Activated naive CD8-positive, alpha-beta T cell treated with anti-CD3 and anti-CD28 coated beads, Interleukin-2, amount 10 ng/mL, durations not matched to agents 7 days and 5 days (primary cell): Measurements from ENCODE around the gene SFXN4. TPM values are rescaled to one million over a fixed set of nuclear protein-coding genes. Genes with fewer than 3 reads are reported as not detected.
"Not testable (repeated sequence)": the region's sequence is repeated elsewhere in the genome, so short reads cannot be mapped to it uniquely, and the experiment has no call there.

ENCODE experiments used
- ATAC-seq: fragments of 150-1000 bp; cut with Tn5 transposase; one replicate; pipeline ENCODE4 v1.10.0; 2021; ENCODE audit warnings: low read depth, moderate library complexity
- POLR2A ChIA-PET: fragments of 350-600 bp; sonication (Branson Sonifier 250); formaldehyde crosslinking; loops from one replicate; lab custom pipeline; 2021; ENCODE audit warnings: antibody characterized with exemption; lab: Charles Lee
- DNase-seq: peaks from one replicate; pipeline ENCODE4 v3.0.0; 2021
- H3K27ac Mint-ChIP-seq: one replicate; pipeline ENCODE4 v1.8.0; 2022; ENCODE audit warnings: mild to moderate bottlenecking, mixed read lengths
- H3K27me3 Mint-ChIP-seq: one replicate; pipeline ENCODE4 v1.8.0; 2022; ENCODE audit warnings: mild to moderate bottlenecking, moderate library complexity, mixed read lengths
- H3K36me3 Mint-ChIP-seq: one replicate; pipeline ENCODE4 v1.8.0; 2021; ENCODE audit warnings: mild to moderate bottlenecking, mixed read lengths
- H3K4me1 Mint-ChIP-seq: one replicate; pipeline ENCODE4 v1.8.0; 2021; ENCODE audit warnings: mixed read lengths
- H3K4me3 Mint-ChIP-seq: one replicate; pipeline ENCODE4 v1.8.0; 2022; ENCODE audit warnings: mild to moderate bottlenecking, moderate library complexity, mixed read lengths
- H3K9me3 Mint-ChIP-seq: one replicate; pipeline ENCODE4 v1.8.0; 2021; ENCODE audit warnings: mixed read lengths
- total RNA-seq, 2 experiments: library from RNA; stranded (reverse); gene quantifications; one replicate each; pipeline ENCODE4 v1.2.3, GENCODE V29; 2021

The SFXN4 gene
- total RNA-seq, 2 experiments from 2014 or later = 23.2 to 24.1 TPM

DNA sequence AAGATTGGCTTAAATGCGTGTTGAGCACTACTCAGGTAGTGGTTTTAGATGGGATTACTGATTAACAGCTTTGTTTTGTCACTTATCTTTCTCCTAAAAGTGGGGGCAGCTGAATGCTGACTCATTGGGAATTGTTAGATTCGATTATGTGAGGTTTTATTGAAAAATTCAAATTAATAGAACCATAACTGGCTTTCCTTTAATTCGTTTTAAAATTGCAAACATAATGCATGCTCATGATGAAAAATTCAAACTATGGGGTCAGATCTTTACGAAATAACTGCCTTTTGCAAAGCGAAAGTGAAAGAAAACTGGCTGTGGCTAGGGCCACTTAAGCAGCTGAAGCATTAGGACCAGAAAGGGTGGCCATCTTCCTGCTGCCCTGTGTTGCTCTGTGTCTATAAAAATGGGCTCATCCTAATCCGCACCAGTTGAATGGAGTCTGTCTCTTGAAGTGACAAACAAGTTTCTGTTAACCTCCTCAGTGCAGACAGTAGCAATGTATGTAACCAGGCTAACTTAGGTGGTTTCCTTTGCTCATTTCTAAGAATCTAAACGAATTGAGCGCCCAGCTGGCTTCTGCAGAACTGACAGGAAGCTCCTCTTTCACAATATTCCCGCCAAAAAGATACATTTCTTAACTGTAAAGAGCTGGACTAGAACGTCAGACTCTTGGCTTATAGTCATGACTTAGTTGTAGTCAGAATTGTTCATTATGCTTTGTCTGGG lies 33.8 kb downstream of the SFXN4 start:
- Mint-ChIP-seq H3K9me3 (no peaks in the 10 kb centered on the region), H3K4me1 (peaks cover 53% of the 10 kb centered on the region), H3K27ac (peak overlapping the region; percentile 92), H3K27me3 (no peaks in the 10 kb centered on the region), H3K36me3 (peaks cover 57% of the 10 kb centered on the region), H3K4me3 (peak overlapping the region; percentile 81)
- DNase-seq = no peak
- POLR2A ChIA-PET = interaction anchor here (0.5 to 4.8 kb wide), 16 partner anchors 11 to 408 kb away, joined by 3 to 42 read pairs (median 4); partner anchors contain the start of genes CACUL1, DENND10, EIF3A and GRK5
- ATAC-seq = peak; percentile 98

DNA sequence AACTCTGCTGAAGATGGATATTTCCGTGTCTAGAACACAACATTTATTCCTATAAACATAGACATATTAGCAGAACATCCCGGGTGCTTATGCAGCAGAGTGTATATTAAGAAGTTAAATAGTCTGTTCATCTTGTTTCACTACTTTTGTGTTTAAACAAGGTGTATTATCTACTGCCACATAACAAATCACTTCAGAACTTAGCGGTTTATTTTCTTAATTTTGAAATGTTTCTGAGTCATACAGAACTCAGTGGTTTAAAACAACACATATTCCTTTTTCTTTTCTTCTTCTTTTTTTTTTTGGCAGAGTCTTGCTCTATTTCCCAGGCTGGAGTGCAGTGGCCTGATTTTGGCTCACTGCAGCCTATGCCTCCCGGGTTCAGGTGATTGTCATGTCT lies 35.8 kb downstream of the SFXN4 start:
- H3K9me3 Mint-ChIP-seq = no peaks in the 10 kb centered on the region
- peaks cover 61% of the 10 kb centered on the region for H3K36me3 Mint-ChIP-seq
- DNase-seq = no peak
- peak overlapping the region; percentile 23 for H3K27ac Mint-ChIP-seq
- no peaks in the 10 kb centered on the region for H3K27me3 Mint-ChIP-seq
- H3K4me3 Mint-ChIP-seq = no peak overlapping the region
- H3K4me1 Mint-ChIP-seq = peaks cover 46% of the 10 kb centered on the region
- no peak for ATAC-seq
- POLR2A ChIA-PET = interaction anchor here (4.8 kb wide), 1 partner anchor 26 kb away, joined by 42 read pairs; the partner anchor contains the start of gene DENND10

DNA sequence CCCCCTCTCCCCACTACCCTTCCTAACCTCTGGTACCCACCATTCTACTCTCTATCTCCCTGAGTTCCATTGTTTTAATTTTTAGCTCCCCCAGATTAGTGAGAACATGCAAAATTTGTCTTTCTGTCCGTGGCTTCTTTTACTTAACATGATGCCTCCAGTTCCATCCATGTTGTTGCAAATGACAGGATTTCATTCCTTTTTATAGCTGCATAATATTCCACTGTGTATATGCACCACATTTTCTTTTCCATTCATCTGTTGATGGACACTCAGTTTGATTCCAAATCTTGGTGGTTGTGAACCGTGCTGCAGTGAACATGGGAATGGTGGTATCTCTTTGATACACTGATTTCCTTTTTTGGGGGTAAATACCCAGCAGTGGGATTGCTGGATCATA lies 39.6 kb downstream of the SFXN4 start:
- Mint-ChIP-seq H3K27me3 (no peaks in the 10 kb centered on the region), H3K36me3 (peaks cover 51% of the 10 kb centered on the region), H3K4me1 (peaks cover 17% of the 10 kb centered on the region), H3K9me3 (no peaks in the 10 kb centered on the region), H3K27ac (no peak overlapping the region), H3K4me3 (no peak overlapping the region)
- no peak for DNase-seq
- POLR2A ChIA-PET = interaction anchor here (0.7 kb wide), 1 partner anchor 363 kb away, joined by 6 read pairs; no protein-coding TSS in a partner anchor
- no peak for ATAC-seq

DNA sequence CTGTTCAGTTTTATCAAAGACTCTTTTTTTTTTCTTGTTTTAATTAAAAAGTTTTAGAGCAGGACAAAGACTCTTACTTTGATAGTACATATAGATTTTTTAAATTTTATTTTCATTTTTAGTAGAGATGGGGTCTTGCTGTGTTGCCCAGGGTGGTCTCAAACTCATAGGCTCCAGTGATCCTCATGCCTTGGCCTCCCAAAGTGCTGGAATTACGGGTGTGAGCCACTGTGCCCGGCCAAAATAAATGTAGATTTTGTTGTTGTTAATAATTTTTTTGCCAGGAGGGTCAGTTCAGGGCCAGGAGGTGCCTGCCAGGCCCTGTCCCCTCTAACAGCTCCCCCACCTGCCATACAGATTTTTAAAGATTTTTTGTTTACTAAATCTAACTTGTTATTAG lies 44.6 kb downstream of the SFXN4 start:
- DNase-seq (no peak), ATAC-seq (no peak)
- Mint-ChIP-seq H3K27ac (no peak overlapping the region), H3K36me3 (peaks cover 35% of the 10 kb centered on the region), H3K9me3 (no peaks in the 10 kb centered on the region), H3K4me1 (peaks cover 12% of the 10 kb centered on the region), H3K27me3 (no peaks in the 10 kb centered on the region), H3K4me3 (no peak overlapping the region)
- POLR2A ChIA-PET = interaction anchor here (2.4 kb wide), 1 partner anchor 10 kb away, joined by 8 read pairs; no protein-coding TSS in a partner anchor

DNA sequence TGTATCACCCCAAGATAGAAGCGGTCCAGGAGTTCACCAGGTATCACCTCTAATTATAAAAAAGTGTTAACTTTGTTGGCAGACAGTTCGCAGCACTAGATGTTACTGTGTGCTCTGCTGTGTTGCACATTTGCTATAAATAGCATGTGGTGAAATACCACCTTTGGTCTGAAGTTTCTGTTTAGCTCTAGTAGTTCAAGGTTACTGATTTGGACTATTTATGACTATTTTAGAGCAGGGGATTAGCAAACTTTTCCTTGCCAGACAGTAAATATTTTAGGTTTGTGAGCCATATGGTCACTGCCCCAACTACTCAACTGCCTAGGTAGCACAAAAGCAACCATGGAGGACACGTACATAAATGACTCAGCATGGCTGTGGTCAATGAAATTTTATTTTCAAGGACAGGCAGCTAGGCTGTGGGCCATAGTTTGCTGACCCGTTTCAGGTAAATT lies 45.1 kb downstream of the SFXN4 start:
- peak overlapping the region; percentile 34 for H3K27ac Mint-ChIP-seq
- peaks cover 12% of the 10 kb centered on the region for H3K4me1 Mint-ChIP-seq
- H3K4me3 Mint-ChIP-seq = no peak overlapping the region
- peaks cover 33% of the 10 kb centered on the region for H3K36me3 Mint-ChIP-seq
- ATAC-seq = peak; percentile 42
- POLR2A ChIA-PET = interaction anchor here (2.4 kb wide), 1 partner anchor 11 kb away, joined by 8 read pairs; no protein-coding TSS in a partner anchor
- H3K27me3 Mint-ChIP-seq = no peaks in the 10 kb centered on the region
- no peak for DNase-seq
- no peaks in the 10 kb centered on the region for H3K9me3 Mint-ChIP-seq

DNA sequence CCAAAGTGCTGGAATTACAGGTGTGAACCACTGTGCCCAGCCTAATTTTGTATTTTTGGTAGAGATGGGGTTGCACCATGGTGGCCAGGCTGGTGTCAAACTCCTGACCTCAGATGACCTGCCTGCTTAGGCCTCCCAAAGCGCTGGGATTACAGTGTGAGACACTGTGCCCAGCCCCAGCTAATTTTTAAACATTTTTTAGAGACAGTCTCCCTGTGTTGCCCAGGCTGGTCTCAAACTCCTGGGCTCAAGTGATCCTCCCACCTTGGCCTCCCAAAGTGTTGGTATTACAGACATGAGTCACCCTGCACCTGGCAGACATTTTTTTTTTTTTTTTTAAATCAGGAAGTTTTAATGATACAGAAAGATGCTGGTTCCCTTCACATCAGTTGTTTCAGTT lies 46.1 kb downstream of the SFXN4 start:
- no peak overlapping the region for H3K27ac Mint-ChIP-seq
- no peak overlapping the region for H3K4me3 Mint-ChIP-seq
- no peaks in the 10 kb centered on the region for H3K9me3 Mint-ChIP-seq
- no peaks in the 10 kb centered on the region for H3K27me3 Mint-ChIP-seq
- POLR2A ChIA-PET = interaction anchor here (2.4 kb wide), 1 partner anchor 12 kb away, joined by 8 read pairs; no protein-coding TSS in a partner anchor
- H3K4me1 Mint-ChIP-seq = peaks cover 12% of the 10 kb centered on the region
- DNase-seq (no peak), ATAC-seq (no peak)
- H3K36me3 Mint-ChIP-seq = peaks cover 37% of the 10 kb centered on the region

DNA sequence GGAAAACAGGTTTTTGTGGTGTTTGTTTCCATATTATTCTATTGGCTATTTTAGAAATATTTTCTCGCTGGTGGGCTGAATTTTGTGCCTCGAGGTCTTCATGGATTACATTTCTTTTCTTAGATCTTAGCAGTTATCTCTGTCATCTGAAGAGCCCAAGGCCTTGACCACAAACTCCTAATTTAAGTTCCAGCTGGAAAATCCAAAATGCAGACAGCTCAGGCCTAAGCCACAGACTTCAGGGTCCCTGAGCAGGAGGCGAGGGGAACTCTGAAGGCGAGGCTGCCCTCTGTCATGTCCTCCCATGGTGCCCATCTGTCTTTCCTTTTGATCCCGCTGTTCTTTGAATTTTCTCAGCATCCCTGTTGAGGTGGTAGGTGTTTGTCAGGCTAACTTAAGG lies 47.3 kb downstream of the SFXN4 start:
- Mint-ChIP-seq H3K27ac (no peak overlapping the region), H3K36me3 (peaks cover 39% of the 10 kb centered on the region), H3K4me3 (no peak overlapping the region), H3K4me1 (peaks cover 20% of the 10 kb centered on the region), H3K9me3 (no peaks in the 10 kb centered on the region), H3K27me3 (no peaks in the 10 kb centered on the region)
- DNase-seq (no peak), ATAC-seq (no peak)
- POLR2A ChIA-PET = no interaction called here

DNA sequence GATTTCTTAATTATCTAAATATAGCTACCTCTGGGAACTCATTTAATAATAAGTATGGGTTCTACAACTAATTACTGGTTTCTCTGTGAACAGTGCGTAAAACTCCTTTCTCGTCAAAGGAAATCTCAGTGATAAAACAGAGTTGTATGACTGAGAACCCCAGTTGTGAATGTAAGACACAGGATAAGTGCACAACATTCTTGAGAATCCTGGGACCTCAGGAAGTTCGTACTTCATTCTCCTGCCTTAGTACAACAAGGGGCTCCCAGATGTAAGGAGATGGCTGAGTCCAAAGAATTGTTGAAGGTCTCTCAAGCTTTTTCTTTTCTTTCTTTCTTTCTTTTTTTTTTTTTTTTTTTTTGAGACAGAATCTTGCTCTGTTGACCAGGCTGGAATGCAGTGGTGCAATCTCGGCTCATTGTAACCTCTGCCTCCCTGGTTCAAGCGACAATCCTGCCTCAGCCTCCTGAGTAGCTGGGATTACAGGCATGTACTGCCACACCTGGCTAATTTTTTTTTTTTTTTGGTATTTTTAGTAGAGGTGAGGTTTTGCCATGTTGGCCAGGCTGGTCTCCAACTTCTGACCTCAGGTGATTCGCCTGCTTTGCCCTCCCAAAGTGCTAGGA lies 49.1 kb downstream of the SFXN4 start:
- no peak overlapping the region for H3K27ac Mint-ChIP-seq
- ATAC-seq = no peak
- H3K4me1 Mint-ChIP-seq = peaks cover 20% of the 10 kb centered on the region
- no peaks in the 10 kb centered on the region for H3K27me3 Mint-ChIP-seq
- H3K9me3 Mint-ChIP-seq = no peaks in the 10 kb centered on the region
- H3K4me3 Mint-ChIP-seq = no peak overlapping the region
- no peak for DNase-seq
- H3K36me3 Mint-ChIP-seq = peaks cover 31% of the 10 kb centered on the region
- POLR2A ChIA-PET = interaction anchor here (0.7 to 1.7 kb wide), 4 partner anchors 12 to 86 kb away, joined by 3 to 13 read pairs (median 4); partner anchors contain the start of gene DENND10

DNA sequence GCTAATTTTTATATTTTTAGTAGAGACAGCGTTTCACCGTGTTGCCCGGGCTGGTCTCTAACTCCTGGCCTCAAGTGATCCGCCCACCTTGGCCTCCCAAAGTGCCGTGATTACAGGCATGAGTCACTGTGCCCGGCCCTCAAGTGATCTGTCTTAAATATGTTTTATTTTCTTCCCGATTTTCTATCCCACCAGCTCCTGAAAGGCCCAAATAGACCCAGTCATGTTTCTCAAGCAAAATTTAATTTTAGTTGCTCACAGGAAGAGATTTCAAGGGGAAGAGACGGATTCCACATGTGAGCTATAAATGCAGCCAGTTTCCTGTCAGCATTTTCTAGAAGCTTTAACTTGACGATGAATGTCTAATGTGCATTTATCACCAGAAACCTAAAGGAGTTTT lies 49.6 kb downstream of the SFXN4 start:
- POLR2A ChIA-PET = interaction anchor here (0.6 to 1.7 kb wide), 4 partner anchors 12 to 87 kb away, joined by 3 to 13 read pairs (median 4); partner anchors contain the start of gene DENND10
- H3K27ac Mint-ChIP-seq = no peak overlapping the region
- peaks cover 30% of the 10 kb centered on the region for H3K36me3 Mint-ChIP-seq
- ATAC-seq = no peak
- peaks cover 20% of the 10 kb centered on the region for H3K4me1 Mint-ChIP-seq
- H3K9me3 Mint-ChIP-seq = no peaks in the 10 kb centered on the region
- no peak for DNase-seq
- no peaks in the 10 kb centered on the region for H3K27me3 Mint-ChIP-seq
- H3K4me3 Mint-ChIP-seq = no peak overlapping the region

DNA sequence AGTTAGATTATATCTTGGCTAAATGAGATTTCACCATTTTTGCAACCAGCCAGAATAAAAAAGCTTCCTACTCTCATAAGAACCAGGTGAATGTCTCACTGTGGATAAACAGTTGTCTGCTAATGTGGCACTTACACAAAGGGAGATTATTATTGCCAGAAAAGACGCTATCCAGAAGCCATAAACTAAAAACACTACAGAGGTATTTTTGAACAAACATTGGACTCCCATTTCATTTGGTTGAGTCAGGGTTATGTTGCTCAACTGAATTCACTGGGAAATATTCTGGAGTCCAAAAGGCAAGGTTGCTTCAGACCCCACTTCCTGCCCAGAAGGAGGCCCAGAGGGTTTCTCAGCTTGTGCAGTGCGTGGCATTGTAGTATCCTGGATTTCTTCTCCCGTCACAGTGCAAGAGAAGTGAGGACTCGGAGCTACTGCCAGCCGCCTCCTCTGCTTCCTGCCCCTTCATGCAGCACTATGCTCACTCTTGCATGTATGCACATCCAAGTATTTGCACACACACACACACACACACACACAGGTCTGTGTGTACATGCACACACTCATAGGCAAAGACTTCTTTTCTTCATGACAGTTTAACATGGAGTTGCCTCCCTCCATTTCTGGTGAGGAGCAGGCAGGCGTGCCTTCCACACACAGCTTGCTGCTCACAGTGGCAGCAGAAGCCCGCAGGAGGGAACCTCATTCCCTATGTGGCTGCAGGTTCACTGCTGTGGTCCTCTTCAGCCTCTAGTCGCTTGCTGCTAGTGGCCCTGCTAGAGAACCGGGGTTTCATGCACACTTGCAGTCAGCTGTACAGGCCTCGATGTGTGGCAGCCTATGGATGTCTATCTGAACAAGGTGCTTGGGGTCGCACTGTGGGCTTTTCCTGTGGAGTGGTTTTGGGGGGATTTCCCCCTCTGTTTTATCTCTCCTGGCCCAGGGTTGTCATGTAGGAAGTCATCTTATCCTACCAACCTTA lies 51.5 kb downstream of the SFXN4 start:
- POLR2A ChIA-PET = interaction anchor here (0.9 to 1.7 kb wide), 2 partner anchors 10 to 18 kb away, joined by 4 to 13 read pairs; partner anchors contain the start of gene DENND10
- Mint-ChIP-seq H3K36me3 (peaks cover 21% of the 10 kb centered on the region), H3K27me3 (no peaks in the 10 kb centered on the region), H3K27ac (peak overlapping the region; percentile 5), H3K9me3 (no peaks in the 10 kb centered on the region), H3K4me3 (no peak overlapping the region), H3K4me1 (peaks cover 8% of the 10 kb centered on the region)
- no peak for DNase-seq
- no peak for ATAC-seq

DNA sequence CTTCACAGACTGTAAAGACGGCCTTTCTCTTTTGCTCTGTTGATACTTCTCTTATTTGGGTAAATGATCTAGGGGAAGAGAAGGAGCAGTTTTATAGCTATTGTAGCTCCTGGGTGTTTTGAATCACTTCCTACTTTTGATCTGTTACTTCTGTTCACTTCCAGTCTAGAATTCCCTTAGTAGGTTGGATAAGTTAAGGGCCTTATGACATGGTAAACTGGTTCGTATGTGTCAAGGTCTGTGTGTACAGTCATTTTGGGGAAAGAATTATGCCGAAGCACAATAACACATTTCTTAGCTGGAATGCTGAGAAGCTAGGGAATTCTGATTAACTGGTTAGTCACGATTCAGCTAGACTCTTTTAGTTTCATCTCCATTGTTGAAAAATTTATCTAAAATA lies 53.5 kb downstream of the SFXN4 start:
- ATAC-seq = no peak
- Mint-ChIP-seq H3K4me1 (peaks cover 8% of the 10 kb centered on the region), H3K36me3 (peaks cover 21% of the 10 kb centered on the region), H3K27me3 (no peaks in the 10 kb centered on the region), H3K27ac (no peak overlapping the region), H3K4me3 (no peak overlapping the region), H3K9me3 (no peaks in the 10 kb centered on the region)
- no peak for DNase-seq
- POLR2A ChIA-PET = interaction anchor here (0.6 kb wide), 1 partner anchor 11 kb away, joined by 3 read pairs; no protein-coding TSS in a partner anchor

DNA sequence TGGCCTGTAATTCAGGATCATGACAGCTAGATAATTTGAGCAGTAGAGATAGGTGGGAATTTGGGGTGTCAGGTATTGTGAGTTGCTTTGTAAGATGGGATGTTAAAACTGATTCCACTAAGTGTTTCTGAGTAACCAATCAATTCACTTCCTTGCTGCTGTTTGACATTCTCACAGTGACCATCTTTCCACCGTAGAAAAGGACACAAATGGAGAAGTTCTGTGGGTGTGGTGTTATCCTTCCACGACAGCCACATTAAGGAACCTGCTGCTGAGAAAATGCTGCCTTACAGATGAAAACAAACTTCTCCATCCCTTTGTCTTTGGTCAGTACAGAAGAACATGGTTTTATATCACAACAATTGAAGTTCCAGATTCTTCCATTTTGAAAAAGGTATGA lies 57.7 kb downstream of the SFXN4 start:
- H3K27ac Mint-ChIP-seq, H3K9me3 Mint-ChIP-seq, H3K36me3 Mint-ChIP-seq, H3K4me1 Mint-ChIP-seq, ATAC-seq, H3K4me3 Mint-ChIP-seq, H3K27me3 Mint-ChIP-seq, DNase-seq, POLR2A ChIA-PET: not testable (repeated sequence)
